ENCODE results near the gene CDHR5. TPM values are rescaled to one million over a fixed set of nuclear protein-coding genes. Genes with fewer than 3 reads are reported as not detected.

The CDHR5 gene
- total and polyA plus RNA-seq, 9 of the 15 experiments (the other 6 are each of a cell fraction or from before 2014, with no cell fraction given) = 0.16 TPM; not detected in 8

GRCh38 chr11:567629-568292, 57.0 kb downstream of the CDHR5 start (continued):
- no peak for TF ChIP-seq ZFX (CRISPR knock-in tag; IDR thresholded peaks at IDR 0.05)
- no peak for TF ChIP-seq SREBF2 (CRISPR knock-in tag; IDR thresholded peaks at IDR 0.05)
- no peak for TF ChIP-seq ZNF785 (CRISPR knock-in tag; IDR thresholded peaks at IDR 0.05)
- TF ChIP-seq RNF2 (IDR thresholded peaks at IDR 0.05) = no peak
- no peak for TF ChIP-seq E2F8 (IDR thresholded peaks at IDR 0.05; ENCODE audit: low read depth, partially characterized antibody)
- no peak for TF ChIP-seq SRF (CRISPR knock-in tag; IDR thresholded peaks at IDR 0.05)
- 0 out of 2 replicates have a peak, but pooled peaks have one; percentile 3 for TF ChIP-seq MBD2 (IDR thresholded peaks at IDR 0.05; ENCODE audit: borderline replicate concordance, low read depth)
- TF ChIP-seq ZNF140 (CRISPR knock-in tag; IDR thresholded peaks at IDR 0.05) = no peak
- TF ChIP-seq RBM17 (IDR thresholded peaks at IDR 0.05; ENCODE audit: borderline replicate concordance, low read depth, low read length) = no peak
- no peak for TF ChIP-seq SMAD3 (CRISPR knock-in tag; conservative IDR thresholded peaks at IDR 0.05)
- peak in 1 of 2 experiments; percentile 46; a peak in 2 of 4 replicates for TF ChIP-seq HDAC1 (IDR thresholded peaks at IDR 0.05)
- no peak for TF ChIP-seq CHAMP1 (IDR thresholded peaks at IDR 0.05)
- TF ChIP-seq ZNF395 (CRISPR knock-in tag; IDR thresholded peaks at IDR 0.05) = no peak
- no peak for TF ChIP-seq PML (IDR thresholded peaks at IDR 0.05; ENCODE audit: low read length)
- TF ChIP-seq RBBP5 (IDR thresholded peaks at IDR 0.05; ENCODE audit: borderline replicate concordance, insufficient read depth, low read length, poor library complexity, severe bottlenecking) = peak; percentile 67
- no peak for TF ChIP-seq FUS (optimal IDR thresholded peaks at IDR 0.05; ENCODE audit: low read depth, low read length)
